GM21390 (cell line): ENCODE results near the gene PLEKHA4.
"Not testable (repeated sequence)": the region's sequence is repeated elsewhere in the genome, so short reads cannot be mapped to it uniquely, and the experiment has no call there.

ENCODE experiments used
- ATAC-seq: cut with Tn5 transposase; IDR thresholded peaks from one replicate; pipeline ENCODE4 v1.9.1; 2021; ENCODE audit not compliant: unreplicated experiment

PLEKHA4 gene

GRCh38 chr19:48890551-48890950 lies 22.1 kb upstream of the PLEKHA4 start:
- ATAC-seq, result no peak

- ATAC-seq, result not testable (repeated sequence)
These were observed 21.1 kb upstream of the PLEKHA4 start for GRCh38 chr19:48889496-48889895.

GRCh38 chr19:48887861-48888612 lies 19.6 kb upstream of the PLEKHA4 start:
- no peak for ATAC-seq

DNA sequence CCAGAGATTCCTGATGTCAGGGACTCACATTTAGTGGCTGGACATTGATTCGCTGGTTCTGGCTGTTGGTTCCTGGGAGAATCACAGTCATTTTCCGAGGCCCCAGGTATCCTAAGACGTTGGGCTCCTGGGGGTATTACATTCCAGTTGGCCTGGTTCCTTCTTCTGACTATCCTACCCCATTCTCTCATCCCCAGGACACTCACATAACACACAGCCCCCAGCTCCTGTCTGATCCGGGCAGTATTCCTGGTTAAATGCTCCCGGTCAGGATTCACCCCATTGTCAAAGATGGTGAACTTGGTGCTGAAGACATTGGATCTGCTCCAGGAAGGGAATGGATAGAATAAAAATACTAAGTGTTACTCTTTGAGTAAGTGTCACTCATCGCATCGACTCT lies 15.3 kb upstream of the PLEKHA4 start:
- ATAC-seq, result no peak

- ATAC-seq, result no peak
These were observed 13.6 kb upstream of the PLEKHA4 start for GRCh38 chr19:48881741-48882657.

DNA sequence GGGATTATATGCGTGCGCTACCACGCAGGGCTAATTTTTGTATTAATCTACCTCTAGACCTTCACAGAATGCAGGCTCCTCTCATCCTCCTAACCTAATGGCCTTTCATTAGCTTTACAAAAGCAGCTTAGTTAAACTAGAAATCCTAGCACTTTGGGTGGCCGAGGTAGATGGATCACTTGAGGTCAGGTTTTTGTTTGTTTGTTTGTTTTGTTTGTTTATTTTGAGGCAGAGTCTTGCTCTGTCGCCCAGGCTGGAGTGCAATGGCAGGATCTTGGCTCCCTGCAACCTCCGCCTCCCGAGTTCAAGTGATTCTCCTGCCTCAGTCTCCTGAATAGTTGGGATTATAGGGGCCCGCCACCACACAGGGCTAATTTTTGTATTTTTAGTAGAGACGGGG lies 11.3 kb upstream of the PLEKHA4 start:
- not testable (repeated sequence) for ATAC-seq

DNA sequence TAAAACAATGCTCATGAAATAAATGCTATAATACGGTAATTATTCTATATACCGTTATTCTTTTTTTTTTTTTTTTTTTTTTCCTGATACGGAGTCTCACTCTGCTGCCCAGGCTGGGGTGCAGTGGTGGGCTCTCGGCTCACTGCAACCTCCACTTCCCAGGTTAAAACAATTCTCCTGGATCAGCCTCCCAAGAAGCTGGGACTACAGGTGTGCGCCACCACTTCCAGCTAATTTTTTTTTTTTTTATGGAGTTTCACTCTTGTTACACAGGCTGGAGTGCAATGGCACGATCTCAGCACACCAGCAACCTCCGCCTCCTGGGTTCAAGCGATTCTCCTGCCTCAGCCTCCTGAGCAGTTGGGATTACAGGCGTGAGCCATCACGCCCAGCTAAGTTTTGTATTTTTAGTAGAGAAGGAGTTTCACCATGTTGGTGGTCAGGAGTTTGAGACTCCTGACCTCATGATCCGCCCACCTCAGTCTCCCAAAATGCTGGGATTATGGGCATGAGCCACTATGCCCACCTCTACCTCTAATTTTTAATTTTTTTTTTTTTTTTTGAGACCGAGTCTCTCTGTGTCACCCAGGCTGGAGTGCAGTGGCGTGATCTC lies 10.7 kb upstream of the PLEKHA4 start:
- no peak for ATAC-seq

DNA sequence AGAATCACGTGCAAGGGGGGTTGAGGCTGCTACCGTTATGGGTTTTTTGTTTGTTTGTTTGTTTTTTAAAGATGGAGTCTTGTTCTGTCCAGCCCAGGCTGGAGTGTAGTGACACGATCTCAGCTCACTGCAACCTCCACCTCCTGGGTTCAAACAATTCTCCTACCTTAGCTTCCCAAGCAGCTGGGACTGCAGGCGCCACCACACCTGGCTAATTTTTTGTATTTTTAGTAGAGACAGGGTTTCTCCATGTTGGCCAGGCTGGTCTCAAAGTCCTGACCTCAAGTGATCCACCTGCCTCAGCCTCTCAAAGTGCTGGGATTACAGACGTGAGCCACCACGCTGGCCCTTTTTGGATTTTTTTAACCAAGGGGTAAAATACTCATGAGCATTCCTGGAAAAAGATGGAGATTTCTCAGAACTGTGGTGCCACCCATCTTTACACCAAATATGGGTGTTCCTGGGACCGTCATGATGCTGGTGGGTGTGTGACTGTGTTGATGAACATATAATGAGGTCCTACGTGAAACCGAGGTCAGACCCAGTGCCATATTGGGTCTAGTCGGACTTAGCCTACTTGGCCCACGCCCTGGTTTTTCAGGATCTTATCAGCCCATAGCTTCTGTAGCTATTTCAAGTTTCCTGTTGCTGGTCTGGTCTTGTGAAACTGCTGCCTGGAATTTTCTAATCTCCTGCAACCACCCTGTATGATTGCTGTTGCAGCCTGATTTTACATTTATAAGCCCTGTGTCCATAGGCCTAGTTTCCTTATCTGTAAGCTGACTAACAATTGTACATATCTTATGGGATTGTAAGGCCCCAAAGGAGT lies 10.0 kb upstream of the PLEKHA4 start:
- no peak for ATAC-seq

DNA sequence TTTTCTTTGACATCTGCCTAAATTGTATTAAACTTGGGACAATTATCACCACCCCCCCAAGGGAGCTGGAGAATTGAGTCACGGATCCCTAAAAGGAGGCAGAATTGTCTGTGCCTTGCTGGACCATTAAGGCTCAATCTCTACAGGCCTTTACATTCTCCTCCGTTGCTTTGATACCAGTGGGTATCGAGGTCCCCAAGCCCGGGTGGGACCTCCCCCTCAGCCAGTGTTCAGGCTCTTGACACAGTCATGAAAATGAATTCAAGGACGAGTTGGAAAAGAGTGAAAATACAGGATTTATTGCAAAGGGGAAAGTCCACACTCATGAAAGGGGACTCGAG lies 9.4 kb upstream of the PLEKHA4 start:
- no peak for ATAC-seq

GRCh38 chr19:48876043-48876981 lies 7.9 kb upstream of the PLEKHA4 start:
- not testable (repeated sequence) for ATAC-seq

DNA sequence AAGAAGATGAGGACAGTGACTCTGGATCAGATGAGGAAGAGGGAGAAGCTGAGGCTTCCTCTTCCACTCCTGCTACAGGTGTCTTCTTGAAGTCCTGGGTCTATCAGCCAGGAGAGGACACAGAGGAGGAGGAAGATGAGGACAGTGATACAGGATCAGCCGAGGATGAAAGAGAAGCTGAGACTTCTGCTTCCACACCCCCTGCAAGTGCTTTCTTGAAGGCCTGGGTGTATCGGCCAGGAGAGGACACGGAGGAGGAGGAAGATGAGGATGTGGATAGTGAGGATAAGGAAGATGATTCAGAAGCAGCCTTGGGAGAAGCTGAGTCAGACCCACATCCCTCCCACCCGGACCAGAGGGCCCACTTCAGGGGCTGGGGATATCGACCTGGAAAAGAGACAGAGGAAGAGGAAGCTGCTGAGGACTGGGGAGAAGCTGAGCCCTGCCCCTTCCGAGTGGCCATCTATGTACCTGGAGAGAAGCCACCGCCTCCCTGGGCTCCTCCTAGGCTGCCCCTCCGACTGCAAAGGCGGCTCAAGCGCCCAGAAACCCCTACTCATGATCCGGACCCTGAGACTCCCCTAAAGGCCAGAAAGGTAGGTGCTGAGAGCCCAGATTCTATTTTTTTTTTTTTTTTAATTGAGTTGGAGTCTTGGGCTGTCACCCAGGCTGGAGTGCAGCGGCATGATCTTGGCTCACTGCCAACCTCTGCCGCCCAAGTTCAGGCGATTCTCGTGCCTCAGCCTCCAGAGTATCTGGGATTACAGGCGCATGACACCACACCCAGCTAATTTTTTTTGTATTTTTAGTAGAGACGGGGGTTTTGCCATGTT lies 6.1 kb upstream of the PLEKHA4 start:
- no peak for ATAC-seq

GRCh38 chr19:48873476-48874302 lies 5.3 kb upstream of the PLEKHA4 start:
- ATAC-seq, result no peak

DNA sequence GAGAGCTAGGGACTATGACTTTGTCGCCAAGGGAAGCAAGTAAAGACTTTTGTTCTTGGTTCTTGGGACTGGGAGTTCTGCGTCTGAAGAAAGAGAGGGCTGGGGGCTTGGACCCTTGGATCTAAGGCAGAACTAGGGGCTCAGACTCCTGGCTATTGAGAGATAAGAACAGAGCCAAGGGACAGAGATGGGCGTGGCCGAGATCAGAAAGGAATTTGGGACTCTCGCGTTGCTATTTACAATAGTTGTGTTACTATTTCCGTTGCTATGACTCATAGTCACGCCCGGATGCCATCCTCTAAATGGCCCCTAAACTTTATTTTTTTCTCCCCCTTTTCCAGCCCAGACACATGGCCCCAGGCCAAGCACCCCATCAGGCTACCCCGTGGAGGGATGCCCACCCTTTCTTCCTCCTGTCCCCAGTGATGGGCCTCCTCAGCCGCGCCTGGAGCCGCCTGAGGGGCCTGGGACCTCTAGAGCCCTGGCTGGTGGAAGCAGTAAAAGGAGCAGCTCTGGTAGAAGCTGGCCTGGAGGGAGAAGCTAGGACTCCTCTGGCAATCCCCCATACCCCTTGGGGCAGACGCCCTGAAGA lies 4.6 kb upstream of the PLEKHA4 start:
- ATAC-seq, result no peak

DNA sequence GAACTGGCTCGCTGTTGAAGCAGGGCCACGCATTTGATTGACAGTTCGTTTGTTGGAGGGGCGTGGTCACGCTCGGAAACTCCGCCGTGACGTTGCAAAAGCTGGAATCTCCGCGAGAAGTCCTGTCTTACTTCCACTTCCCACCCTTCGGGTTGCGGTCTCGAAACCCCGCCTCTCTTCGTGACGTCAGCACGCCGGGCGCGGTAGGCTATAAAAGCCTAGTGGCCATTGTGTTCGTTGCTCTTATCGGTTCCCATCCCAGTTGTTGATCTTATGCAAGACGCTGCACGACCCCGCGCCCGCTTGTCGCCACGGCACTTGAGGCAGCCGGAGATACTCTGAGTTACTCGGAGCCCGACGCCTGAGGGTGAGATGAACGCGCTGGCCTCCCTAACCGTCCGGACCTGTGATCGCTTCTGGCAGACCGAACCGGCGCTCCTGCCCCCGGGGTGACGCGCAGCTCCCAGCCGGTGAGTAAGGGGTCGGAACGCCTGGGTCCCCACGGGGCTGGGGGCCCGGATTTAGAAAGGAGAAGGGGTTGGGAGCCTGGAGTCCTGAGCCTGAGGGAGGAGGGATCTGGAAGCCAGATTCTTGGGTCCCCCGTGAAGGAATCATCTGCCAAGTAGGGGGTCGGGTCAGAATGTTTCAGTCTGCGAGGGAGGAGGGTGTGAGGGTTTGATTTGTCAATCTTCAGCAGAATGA lies 3.9 kb upstream of the PLEKHA4 start, which contains the start of gene PPP1R15A:
TSS of gene PPP1R15A (plus strand) at position 240 of the 702 bp plus-strand sequence. CDS start 813 bp downstream, outside the sequence.
- ATAC-seq, result no peak

GRCh38 chr19:48871471-48872181 lies 3.2 kb upstream of the PLEKHA4 start:
- ATAC-seq, result not testable (repeated sequence)

- no peak for ATAC-seq
These were observed 1.6 kb upstream of the PLEKHA4 start for GRCh38 chr19:48870048-48870447.
